Measurements from ENCODE around the gene CYP1A2.

CYP1A2 gene

GRCh38 chr15:74789171-74789631, 40.6 kb downstream of the CYP1A2 start:
- TF ChIP-seq CTCF (IDR thresholded peaks at IDR 0.05; ENCODE audit: low read length, missing control alignments) = no peak
- H3K4me3 ChIP-seq (replicated peaks; ENCODE audit: low read depth, low read length) = no peak overlapping the region
- no peak for DNase-seq (ENCODE audit: low read depth)

- no peak overlapping the region for H3K4me3 ChIP-seq (replicated peaks; ENCODE audit: low read depth, low read length)
- TF ChIP-seq CTCF (IDR thresholded peaks at IDR 0.05; ENCODE audit: low read length, missing control alignments) = no peak
Measured at GRCh38 chr15:74789741-74790079, 41.1 kb downstream of the CYP1A2 start.

GRCh38 chr15:74790080-74790916, 41.7 kb downstream of the CYP1A2 start:
- H3K4me3 ChIP-seq (replicated peaks; ENCODE audit: low read depth, low read length) = no peak overlapping the region
- peak; percentile 69 for DNase-seq (ENCODE audit: low read depth)
- no peak for TF ChIP-seq CTCF (IDR thresholded peaks at IDR 0.05; ENCODE audit: low read length, missing control alignments)

More at GRCh38 chr15:74789741-74790079, 41.1 kb downstream of the CYP1A2 start:
- no peak for DNase-seq (ENCODE audit: low read depth)

- TF ChIP-seq CTCF (IDR thresholded peaks at IDR 0.05; ENCODE audit: low read length, missing control alignments) = no peak
- no peak for DNase-seq (ENCODE audit: low read depth)
- H3K4me3 ChIP-seq (replicated peaks; ENCODE audit: low read depth, low read length) = no peak overlapping the region
Measured at GRCh38 chr15:74791007-74791406, 42.4 kb downstream of the CYP1A2 start.

- H3K4me3 ChIP-seq (replicated peaks; ENCODE audit: low read depth, low read length) = no peak overlapping the region
- no peak for TF ChIP-seq CTCF (IDR thresholded peaks at IDR 0.05; ENCODE audit: low read length, missing control alignments)
- DNase-seq (ENCODE audit: low read depth) = no peak
Measured at GRCh38 chr15:74791667-74792066, 43.0 kb downstream of the CYP1A2 start.

- no peak overlapping the region for H3K4me3 ChIP-seq (replicated peaks; ENCODE audit: low read depth, low read length)
- no peak for TF ChIP-seq CTCF (IDR thresholded peaks at IDR 0.05; ENCODE audit: low read length, missing control alignments)
- DNase-seq (ENCODE audit: low read depth) = no peak
Measured at GRCh38 chr15:74792227-74793016, 43.8 kb downstream of the CYP1A2 start.
